Transverse colon (tissue), 4 donors: ENCODE results near the gene ZBTB46.

Source experiments
- EP300 ChIP-seq: sonication (generic); formaldehyde crosslinking; IDR thresholded peaks from one replicate; pipeline ENCODE4 v1.6.1; 2017; ENCODE audit warnings: antibody characterized with exemption, low read depth
- POLR2A ChIP-seq: fragments of 450-650 bp; IDR thresholded peaks from one replicate; pipeline ENCODE4 v1.6.1; 2016; ENCODE audit warnings: antibody characterized with exemption, mild to moderate bottlenecking, moderate library complexity
- POLR2AphosphoS5 ChIP-seq, 3 donors: sonication (generic); formaldehyde crosslinking; IDR thresholded peaks; one replicate each; pipeline ENCODE4 v1.6.1; 2016; ENCODE audit warnings: antibody characterized with exemption in 3 of 3
- TF ChIP-seq, protein P1 (sequence below), 5 experiments: fragments of 200-600 bp in 3 of 5; fragments of 450-650 bp in 2 of 5; sonication (generic) in 3 of 5; IDR thresholded peaks; 1 replicate in 2 of 5; 2 replicates in 3 of 5; pipeline ENCODE4 v1.5.1; 2016 to 2017; ENCODE audit warnings: antibody characterized with exemption in 5 of 5, inconsistent platforms in 3 of 5, mild to moderate bottlenecking in 2 of 5, moderate library complexity in 1 of 5

DNA sequence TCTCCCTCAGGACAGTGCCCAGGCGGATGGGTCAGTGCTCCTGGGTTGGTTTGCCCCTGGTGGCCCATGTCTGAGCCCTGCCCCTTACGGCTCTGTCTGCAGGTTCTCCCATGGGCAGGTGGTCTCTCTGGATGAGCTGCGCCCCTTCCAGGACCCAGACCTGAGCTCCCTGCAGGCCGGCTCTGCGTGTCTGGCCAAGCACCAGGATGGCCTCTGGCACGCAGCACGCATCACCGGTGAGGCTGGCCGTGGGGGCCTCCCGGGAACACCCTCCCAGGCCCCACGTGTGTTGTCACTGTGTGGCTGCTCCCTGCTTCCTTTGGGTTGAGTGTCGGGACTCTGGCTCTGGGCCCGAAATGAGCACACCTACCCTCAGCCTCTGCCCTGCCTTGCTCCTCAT is 97.9 kb downstream of the ZBTB46 start:
- TF ChIP-seq, protein P1, sequence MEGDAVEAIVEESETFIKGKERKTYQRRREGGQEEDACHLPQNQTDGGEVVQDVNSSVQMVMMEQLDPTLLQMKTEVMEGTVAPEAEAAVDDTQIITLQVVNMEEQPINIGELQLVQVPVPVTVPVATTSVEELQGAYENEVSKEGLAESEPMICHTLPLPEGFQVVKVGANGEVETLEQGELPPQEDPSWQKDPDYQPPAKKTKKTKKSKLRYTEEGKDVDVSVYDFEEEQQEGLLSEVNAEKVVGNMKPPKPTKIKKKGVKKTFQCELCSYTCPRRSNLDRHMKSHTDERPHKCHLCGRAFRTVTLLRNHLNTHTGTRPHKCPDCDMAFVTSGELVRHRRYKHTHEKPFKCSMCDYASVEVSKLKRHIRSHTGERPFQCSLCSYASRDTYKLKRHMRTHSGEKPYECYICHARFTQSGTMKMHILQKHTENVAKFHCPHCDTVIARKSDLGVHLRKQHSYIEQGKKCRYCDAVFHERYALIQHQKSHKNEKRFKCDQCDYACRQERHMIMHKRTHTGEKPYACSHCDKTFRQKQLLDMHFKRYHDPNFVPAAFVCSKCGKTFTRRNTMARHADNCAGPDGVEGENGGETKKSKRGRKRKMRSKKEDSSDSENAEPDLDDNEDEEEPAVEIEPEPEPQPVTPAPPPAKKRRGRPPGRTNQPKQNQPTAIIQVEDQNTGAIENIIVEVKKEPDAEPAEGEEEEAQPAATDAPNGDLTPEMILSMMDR (IDR thresholded peaks at IDR 0.05): no peak
- TF ChIP-seq POLR2A (no peak), EP300 (no peak), POLR2AphosphoS5 (IDR thresholded peaks at IDR 0.05) (no peak)
